Measurements from ENCODE around the gene PRM3.

DNA sequence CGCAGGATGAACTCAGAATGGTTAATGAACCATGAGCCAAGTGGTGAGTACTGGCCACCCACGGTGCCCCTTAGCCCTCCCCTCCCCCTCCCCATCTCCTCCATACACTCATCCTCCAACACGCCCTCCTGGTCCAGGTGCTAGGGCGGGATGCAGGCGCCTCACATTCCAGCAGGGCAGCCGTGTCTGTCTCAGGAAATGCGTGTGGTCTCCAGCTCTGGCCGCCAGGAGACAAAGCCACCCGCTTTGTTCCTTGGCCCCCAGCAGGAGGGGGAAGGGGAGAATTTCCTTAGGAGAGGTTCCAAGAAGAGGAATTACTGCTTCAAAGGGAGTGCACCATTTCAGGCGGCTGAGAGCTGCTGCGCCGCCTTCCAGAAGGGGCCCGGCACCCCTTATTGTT, 42.1 kb upstream of the PRM3 start:
- TF ChIP-seq, protein P1, sequence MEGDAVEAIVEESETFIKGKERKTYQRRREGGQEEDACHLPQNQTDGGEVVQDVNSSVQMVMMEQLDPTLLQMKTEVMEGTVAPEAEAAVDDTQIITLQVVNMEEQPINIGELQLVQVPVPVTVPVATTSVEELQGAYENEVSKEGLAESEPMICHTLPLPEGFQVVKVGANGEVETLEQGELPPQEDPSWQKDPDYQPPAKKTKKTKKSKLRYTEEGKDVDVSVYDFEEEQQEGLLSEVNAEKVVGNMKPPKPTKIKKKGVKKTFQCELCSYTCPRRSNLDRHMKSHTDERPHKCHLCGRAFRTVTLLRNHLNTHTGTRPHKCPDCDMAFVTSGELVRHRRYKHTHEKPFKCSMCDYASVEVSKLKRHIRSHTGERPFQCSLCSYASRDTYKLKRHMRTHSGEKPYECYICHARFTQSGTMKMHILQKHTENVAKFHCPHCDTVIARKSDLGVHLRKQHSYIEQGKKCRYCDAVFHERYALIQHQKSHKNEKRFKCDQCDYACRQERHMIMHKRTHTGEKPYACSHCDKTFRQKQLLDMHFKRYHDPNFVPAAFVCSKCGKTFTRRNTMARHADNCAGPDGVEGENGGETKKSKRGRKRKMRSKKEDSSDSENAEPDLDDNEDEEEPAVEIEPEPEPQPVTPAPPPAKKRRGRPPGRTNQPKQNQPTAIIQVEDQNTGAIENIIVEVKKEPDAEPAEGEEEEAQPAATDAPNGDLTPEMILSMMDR (IDR thresholded peaks at IDR 0.05), result no peak
- TF ChIP-seq ZFX (IDR thresholded peaks at IDR 0.05; ENCODE audit: borderline replicate concordance), result no peak

All from 22Rv1 (cell line).